CD14-positive monocyte (primary cell): ENCODE results near the gene HEPACAM. TPM values are rescaled to one million over a fixed set of nuclear protein-coding genes. Genes with fewer than 3 reads are reported as not detected.

Source experiments
- DNase-seq, 3 donors: peaks; one replicate each; pipeline ENCODE4 v3.0.0-alpha.2; 2011 to 2022
- H2AFZ ChIP-seq: 2 replicates; pipeline ENCODE4 v1.6.0; 2012; ENCODE audit warnings: mild to moderate bottlenecking, low read depth, low read length, inconsistent platforms; ENCODE audit not compliant: insufficient read depth, poor library complexity, severe bottlenecking
- H3K27ac ChIP-seq, 2 donors: 1 replicate in 1 of 2; 2 replicates in 1 of 2; pipeline ENCODE4 v1.5.1; 2012 to 2013; ENCODE audit warnings: low read length in 2 of 2, control low read depth in 1 of 2, inconsistent platforms in 1 of 2, low read depth in 1 of 2, mild to moderate bottlenecking in 1 of 2
- H3K27me3 ChIP-seq, 2 donors: one replicate each; pipeline versions ENCODE4 v1.6.0 to v1.6.1; 2011 to 2013; ENCODE audit warnings: low read length in 2 of 2; ENCODE audit not compliant: control insufficient read depth in 2 of 2, insufficient read depth in 2 of 2
- H3K36me3 ChIP-seq, 2 donors: replicated peaks in 1 of 2; 1 replicate in 1 of 2; 2 replicates in 1 of 2; pipeline versions ENCODE4 v1.5.1 to v1.6.1; 2012 to 2013; ENCODE audit warnings: low read length in 2 of 2, control low read depth in 1 of 2, inconsistent platforms in 1 of 2, mild to moderate bottlenecking in 1 of 2; ENCODE audit not compliant: insufficient read depth in 2 of 2, control insufficient read depth in 1 of 2
- H3K4me1 ChIP-seq, 2 donors: 1 replicate in 1 of 2; 2 replicates in 1 of 2; pipeline versions ENCODE4 v1.5.1 to v1.6.1; 2012 to 2013; ENCODE audit warnings: low read length in 2 of 2, control low read depth in 1 of 2, inconsistent platforms in 1 of 2, mild to moderate bottlenecking in 1 of 2, moderate library complexity in 1 of 2; ENCODE audit not compliant: insufficient read depth in 2 of 2, control insufficient read depth in 1 of 2
- H3K4me2 ChIP-seq: replicated peaks from 2 replicates; pipeline ENCODE3; 2012; ENCODE audit warnings: low read length, moderate library complexity, mild to moderate bottlenecking; ENCODE audit not compliant: poor library complexity, severe bottlenecking; ENCODE audit errors: extremely low read depth
- H3K4me3 ChIP-seq, 3 experiments: fragments of 200-600 bp in 1 of 3; sonication (generic) in 1 of 3; replicated peaks in 1 of 3; 1 replicate in 2 of 3; 2 replicates in 1 of 3; pipeline ENCODE4 v1.5.1; 2011 to 2013; ENCODE audit warnings: low read length in 3 of 3, mild to moderate bottlenecking in 3 of 3, control low read depth in 2 of 3, low read depth in 2 of 3, inconsistent platforms in 1 of 3, moderate library complexity in 1 of 3
- H3K79me2 ChIP-seq: 2 replicates; pipeline ENCODE4 v1.6.0; 2012; ENCODE audit warnings: mild to moderate bottlenecking, control low read depth, inconsistent platforms, low read length, moderate library complexity; ENCODE audit not compliant: insufficient read depth
- H3K9ac ChIP-seq: 2 replicates; pipeline ENCODE4 v1.6.0; 2017; ENCODE audit warnings: low read length, mild to moderate bottlenecking; ENCODE audit not compliant: insufficient read depth, poor library complexity, severe bottlenecking
- H3K9me3 ChIP-seq, 2 donors: replicated peaks in 1 of 2; 1 replicate in 1 of 2; 2 replicates in 1 of 2; pipeline versions ENCODE4 v1.5.1 to v1.6.1; 2012 to 2013; ENCODE audit warnings: low read length in 2 of 2, control low read depth in 1 of 2; ENCODE audit not compliant: control insufficient read depth in 1 of 2, insufficient read depth in 1 of 2
- H4K20me1 ChIP-seq: 2 replicates; pipeline ENCODE4 v1.6.0; 2012; ENCODE audit warnings: mild to moderate bottlenecking, low read length, control low read depth, moderate library complexity; ENCODE audit not compliant: insufficient read depth
- H3K27ac Mint-ChIP-seq, 7 donors: one replicate each; pipeline ENCODE4 v1.8.0; 2020; ENCODE audit warnings: mild to moderate bottlenecking in 7 of 7, mixed read lengths in 7 of 7, moderate library complexity in 6 of 7, inconsistent platforms in 2 of 7
- H3K27me3 Mint-ChIP-seq, 3 donors: one replicate each; pipeline ENCODE4 v1.8.0; 2021 to 2022; ENCODE audit warnings: low read depth in 3 of 3, mild to moderate bottlenecking in 3 of 3, mixed read lengths in 3 of 3, moderate library complexity in 3 of 3, inconsistent platforms in 1 of 3
- H3K36me3 Mint-ChIP-seq, 2 donors: one replicate each; pipeline ENCODE4 v1.8.0; 2020; ENCODE audit warnings: mixed read lengths in 2 of 2, inconsistent platforms in 1 of 2, mild to moderate bottlenecking in 1 of 2
- H3K4me1 Mint-ChIP-seq: one replicate; pipeline ENCODE4 v1.8.0; 2020; ENCODE audit warnings: mild to moderate bottlenecking, mixed read lengths
- H3K4me3 Mint-ChIP-seq, 2 donors: one replicate each; pipeline ENCODE4 v1.8.0; 2020; ENCODE audit warnings: mild to moderate bottlenecking in 2 of 2, mixed read lengths in 2 of 2, moderate library complexity in 1 of 2
- H3K9me3 Mint-ChIP-seq, 7 donors: one replicate each; pipeline ENCODE4 v1.8.0; 2020 to 2022; ENCODE audit warnings: mixed read lengths in 7 of 7, mild to moderate bottlenecking in 6 of 7, moderate library complexity in 6 of 7, inconsistent platforms in 2 of 7
- WGBS: methylation state at CpG from one replicate; pipeline ENCODE4 v1.1.5; 2013; ENCODE audit warnings: missing lambda C conversion rate; ENCODE audit not compliant: insufficient coverage; 5-methylcytosine and 5-hydroxymethylcytosine counted together
- intact Hi-C, 2 donors: fragments of 100-400 bp; cut with micrococcal nuclease; formaldehyde crosslinking; loops; one replicate each; pipeline versions ENCODE4 v1.15.0 to v1.15.1; 2023
- polyA plus RNA-seq, 3 donors: library from polyadenylated mRNA; depleted of rRNA in 1 of 3; unstranded in 2 of 3; stranded (reverse) in 1 of 3; fragments of 300-500 nt in 2 of 3; fragments of >200 nt in 1 of 3; fragmentation: Illumina TruSeq in 2 of 3; gene quantifications; 1 replicate in 2 of 3; 2 replicates in 1 of 3; pipeline ENCODE4 v1.2.3, GENCODE V29; 2012 to 2021
- TF ChIP-seq, protein P1 (sequence below): fragments of 200-600 bp; IDR thresholded peaks from one replicate; pipeline ENCODE4 v1.8.0; 2022; ENCODE audit warnings: antibody characterized with exemption, mild to moderate bottlenecking

HEPACAM gene
- polyA plus RNA-seq, 3 donors = not detected

DNA sequence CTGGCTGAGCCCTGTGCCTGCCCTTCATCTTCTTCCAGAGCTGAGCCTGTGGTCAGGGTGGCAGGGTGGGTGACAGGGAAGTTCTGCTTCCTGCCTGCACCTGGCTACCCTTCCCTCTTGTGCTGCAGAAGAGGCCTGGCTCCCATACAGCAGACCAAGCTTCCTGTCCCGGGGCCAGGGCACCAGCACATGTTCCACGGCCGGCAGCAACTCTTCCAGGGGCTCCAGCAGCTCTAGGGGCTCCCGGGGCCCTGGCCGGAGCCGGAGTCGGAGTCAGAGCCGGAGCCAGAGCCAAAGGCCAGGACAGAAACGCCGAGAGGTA lies 55.6 kb downstream of the HEPACAM start:
- H3K9me3 Mint-ChIP-seq = peaks cover 0 to 12% (median 1%) of the 10 kb centered on the region in 7 donors
- WGBS = 24% methylated on average over 7 of the region's 10 CpGs
- Histone ChIP-seq H3K27me3 (peaks cover 5 to 21% of the 10 kb centered on the region in 2 donors), H4K20me1 (no peaks in the 10 kb centered on the region), H3K79me2 (no peaks in the 10 kb centered on the region), H3K9me3 (no peaks in the 10 kb centered on the region), H3K4me1 (peaks cover 15 to 20% of the 10 kb centered on the region in 2 donors), H2AFZ (no peak overlapping the region), H3K27ac (no peak overlapping the region), H3K9ac (no peak overlapping the region), H3K4me3 (no peak overlapping the region), H3K4me2 (no peak overlapping the region), H3K36me3 (no peaks in the 10 kb centered on the region)
- intact Hi-C loops = no loop called here
- no peaks in the 10 kb centered on the region for H3K36me3 Mint-ChIP-seq
- peaks cover 22 to 34% (median 26%) of the 10 kb centered on the region in 3 donors for H3K27me3 Mint-ChIP-seq
- TF ChIP-seq, protein P1, sequence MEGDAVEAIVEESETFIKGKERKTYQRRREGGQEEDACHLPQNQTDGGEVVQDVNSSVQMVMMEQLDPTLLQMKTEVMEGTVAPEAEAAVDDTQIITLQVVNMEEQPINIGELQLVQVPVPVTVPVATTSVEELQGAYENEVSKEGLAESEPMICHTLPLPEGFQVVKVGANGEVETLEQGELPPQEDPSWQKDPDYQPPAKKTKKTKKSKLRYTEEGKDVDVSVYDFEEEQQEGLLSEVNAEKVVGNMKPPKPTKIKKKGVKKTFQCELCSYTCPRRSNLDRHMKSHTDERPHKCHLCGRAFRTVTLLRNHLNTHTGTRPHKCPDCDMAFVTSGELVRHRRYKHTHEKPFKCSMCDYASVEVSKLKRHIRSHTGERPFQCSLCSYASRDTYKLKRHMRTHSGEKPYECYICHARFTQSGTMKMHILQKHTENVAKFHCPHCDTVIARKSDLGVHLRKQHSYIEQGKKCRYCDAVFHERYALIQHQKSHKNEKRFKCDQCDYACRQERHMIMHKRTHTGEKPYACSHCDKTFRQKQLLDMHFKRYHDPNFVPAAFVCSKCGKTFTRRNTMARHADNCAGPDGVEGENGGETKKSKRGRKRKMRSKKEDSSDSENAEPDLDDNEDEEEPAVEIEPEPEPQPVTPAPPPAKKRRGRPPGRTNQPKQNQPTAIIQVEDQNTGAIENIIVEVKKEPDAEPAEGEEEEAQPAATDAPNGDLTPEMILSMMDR = no peak
- no peak for DNase-seq
- no peak overlapping the region for H3K4me3 Mint-ChIP-seq
- H3K4me1 Mint-ChIP-seq = peaks cover 30% of the 10 kb centered on the region
- H3K27ac Mint-ChIP-seq = no peak overlapping the region

DNA sequence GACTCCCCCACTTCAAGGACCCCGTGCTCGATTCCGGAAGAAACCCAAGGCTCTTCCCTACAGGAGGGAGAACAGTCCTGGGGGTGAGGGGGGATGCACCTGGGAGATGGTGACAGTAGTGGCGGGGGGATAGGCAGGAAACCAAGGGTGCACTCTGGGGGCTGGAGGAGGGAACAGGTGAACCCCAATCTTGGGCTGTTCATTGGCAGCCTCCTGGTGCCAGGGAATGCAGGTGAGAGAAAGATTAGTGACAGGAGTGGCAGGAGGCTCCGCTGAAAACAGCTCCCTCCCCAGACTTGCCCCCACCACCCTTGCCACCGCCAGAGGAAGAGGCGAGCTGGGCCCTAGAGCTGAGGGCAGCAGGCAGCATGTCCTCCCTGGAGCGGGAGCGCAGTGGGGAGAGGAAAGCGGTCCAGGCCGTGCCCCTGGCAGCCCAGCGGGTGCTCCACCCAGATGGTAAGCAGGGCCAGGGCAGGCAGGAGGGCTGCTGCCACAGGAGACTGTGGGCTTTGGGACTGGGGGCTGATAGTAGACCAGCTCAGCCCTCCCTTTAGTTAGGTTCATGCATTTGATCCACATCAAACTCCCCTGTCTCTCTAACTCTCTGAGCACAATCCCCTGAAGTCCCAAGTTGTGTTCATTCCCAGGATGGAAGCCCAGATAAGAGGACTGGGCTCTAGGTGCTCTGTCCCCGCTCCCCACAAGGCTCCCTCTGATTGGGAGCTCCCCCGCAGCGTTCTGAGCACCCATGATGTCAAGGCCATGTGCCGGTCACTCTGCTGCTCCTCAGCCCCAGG lies 56.2 kb downstream of the HEPACAM start:
- no peaks in the 10 kb centered on the region for H3K36me3 Mint-ChIP-seq
- H3K79me2 ChIP-seq = no peaks in the 10 kb centered on the region
- peaks cover 0 to 12% (median 1%) of the 10 kb centered on the region in 7 donors for H3K9me3 Mint-ChIP-seq
- no peak for DNase-seq
- peaks cover 27 to 39% (median 31%) of the 10 kb centered on the region in 3 donors for H3K27me3 Mint-ChIP-seq
- no peaks in the 10 kb centered on the region for H3K9me3 ChIP-seq
- peaks cover 30% of the 10 kb centered on the region for H3K4me1 Mint-ChIP-seq
- peaks cover 15 to 20% of the 10 kb centered on the region in 2 donors for H3K4me1 ChIP-seq
- H3K36me3 ChIP-seq = no peaks in the 10 kb centered on the region
- no peak overlapping the region for H3K9ac ChIP-seq
- H3K4me2 ChIP-seq = no peak overlapping the region
- 61% methylated on average over 5 of the region's 16 CpGs for WGBS
- TF ChIP-seq, protein P1 = no peak
- no peak overlapping the region for H3K27ac ChIP-seq
- H3K27ac Mint-ChIP-seq = peak overlapping the region in 1 of 7 donors; percentile 42
- no peak overlapping the region for H3K4me3 Mint-ChIP-seq
- H4K20me1 ChIP-seq = no peaks in the 10 kb centered on the region
- peaks cover 5 to 26% of the 10 kb centered on the region in 2 donors for H3K27me3 ChIP-seq
- no peak overlapping the region for H3K4me3 ChIP-seq
- intact Hi-C loops = no loop called here
- no peak overlapping the region for H2AFZ ChIP-seq
